WTC11 (cell line): Measurements from ENCODE around the gene APOL1.

Experiments
- ATF2 ChIP-seq: sonication (generic); formaldehyde crosslinking; IDR thresholded peaks from 2 replicates; pipeline ENCODE4 v1.8.1; 2022; ENCODE audit warnings: low read depth, missing genetic modification reagents, borderline replicate concordance
- ATF3 ChIP-seq: sonication (generic); formaldehyde crosslinking; conservative IDR thresholded peaks from 2 replicates; pipeline ENCODE4 v1.8.1; 2022; ENCODE audit warnings: mild to moderate bottlenecking, missing genetic modification reagents
- CTCF ChIP-seq: fragments of 200-600 bp; IDR thresholded peaks from 2 replicates; pipeline ENCODE4 v1.8.0; 2022; ENCODE audit warnings: antibody characterized with exemption
- E2F1 ChIP-seq: sonication (generic); formaldehyde crosslinking; IDR thresholded peaks from 2 replicates; pipeline ENCODE4 v1.8.0; 2022; ENCODE audit warnings: mild to moderate bottlenecking, missing genetic modification reagents
- E2F4 ChIP-seq: sonication (generic); formaldehyde crosslinking; IDR thresholded peaks from 2 replicates; pipeline ENCODE4 v1.8.1; 2022; ENCODE audit warnings: low read depth, mild to moderate bottlenecking, moderate library complexity, missing genetic modification reagents, borderline replicate concordance
- ELF4 ChIP-seq: sonication (generic); formaldehyde crosslinking; IDR thresholded peaks from 2 replicates; pipeline ENCODE4 v1.8.1; 2022; ENCODE audit warnings: low read depth, mild to moderate bottlenecking, moderate library complexity, missing genetic modification reagents
- ESRRA ChIP-seq: sonication (generic); formaldehyde crosslinking; IDR thresholded peaks from 2 replicates; pipeline ENCODE4 v1.8.1; 2022; ENCODE audit warnings: mild to moderate bottlenecking, missing genetic modification reagents, borderline replicate concordance
- ETV6 ChIP-seq: sonication (generic); formaldehyde crosslinking; IDR thresholded peaks from 2 replicates; pipeline ENCODE4 v1.8.1; 2022; ENCODE audit warnings: mild to moderate bottlenecking, missing genetic modification reagents
- MAX ChIP-seq: sonication (generic); formaldehyde crosslinking; IDR thresholded peaks from 2 replicates; pipeline ENCODE4 v1.8.0; 2022; ENCODE audit warnings: mild to moderate bottlenecking, missing genetic modification reagents
- MLX ChIP-seq: sonication (generic); formaldehyde crosslinking; IDR thresholded peaks from 2 replicates; pipeline ENCODE4 v1.8.1; 2023; ENCODE audit warnings: mild to moderate bottlenecking, missing genetic modification reagents, moderate library complexity
- TEAD4 ChIP-seq: sonication (generic); formaldehyde crosslinking; IDR thresholded peaks from 2 replicates; pipeline ENCODE4 v1.8.0; 2022; ENCODE audit warnings: mild to moderate bottlenecking, missing genetic modification reagents
- TP53 ChIP-seq: sonication (generic); formaldehyde crosslinking; IDR thresholded peaks from 2 replicates; pipeline ENCODE4 v1.8.1; 2023; ENCODE audit warnings: mild to moderate bottlenecking, missing genetic modification reagents

GRCh38 chr22:36305813-36306212, 52.9 kb downstream of the APOL1 start:
- TF ChIP-seq ELF4 (CRISPR knock-in tag) (no peak), ETV6 (no peak), ESRRA (no peak), TP53 (CRISPR knock-in tag) (no peak), MLX (CRISPR knock-in tag) (no peak), CTCF (no peak), ATF3 (CRISPR knock-in tag) (no peak), E2F4 (CRISPR knock-in tag) (no peak), E2F1 (CRISPR knock-in tag) (no peak), MAX (CRISPR knock-in tag) (no peak), TEAD4 (CRISPR knock-in tag) (no peak), ATF2 (no peak)
